HepG2 (cell line): ENCODE data around the gene SREBF1. TPM values are rescaled to one million over a fixed set of nuclear protein-coding genes. Genes with fewer than 3 reads are reported as not detected.

ENCODE experiments used
- ATF7 ChIP-seq, 2 experiments: fragments of 450-650 bp in 1 of 2; sonication (generic) in 1 of 2; formaldehyde crosslinking in 1 of 2; IDR thresholded peaks; 2 replicates each; pipeline versions ENCODE4 v1.4.0 to v1.6.1; 2016 to 2020; ENCODE audit warnings: antibody characterized with exemption in 1 of 2, mild to moderate bottlenecking in 1 of 2, missing genetic modification reagents in 1 of 2
- BRD4 ChIP-seq: sonication (generic); formaldehyde crosslinking; IDR thresholded peaks from 2 replicates; pipeline ENCODE4 v1.4.0; 2020; ENCODE audit warnings: missing genetic modification reagents
- CREB1 ChIP-seq, 2 experiments: fragments of 450-650 bp in 1 of 2; IDR thresholded peaks; 2 replicates each; pipeline ENCODE4 v1.6.1; 2016 to 2017; ENCODE audit warnings: control low read depth in 1 of 2, mild to moderate bottlenecking in 1 of 2, missing compliant biosample characterization in 1 of 2, missing genetic modification characterization in 1 of 2
- ELF1 ChIP-seq: sonication (generic); formaldehyde crosslinking; IDR thresholded peaks from 2 replicates; pipeline ENCODE4 v1.4.0; 2020; ENCODE audit warnings: missing genetic modification reagents
- GABPB1 ChIP-seq: IDR thresholded peaks from 2 replicates; pipeline ENCODE4 v1.6.1; 2016; ENCODE audit warnings: mild to moderate bottlenecking, missing genetic modification reagents, moderate library complexity, missing compliant biosample characterization
- MXI1 ChIP-seq: IDR thresholded peaks from 3 replicates; pipeline ENCODE4 v1.6.1; 2012; ENCODE audit warnings: low read depth, low read length, inconsistent platforms, borderline replicate concordance
- REL ChIP-seq: sonication (generic); formaldehyde crosslinking; conservative IDR thresholded peaks from 2 replicates; pipeline ENCODE4 v1.8.0; 2022; ENCODE audit warnings: mild to moderate bottlenecking, missing genetic modification reagents, moderate library complexity
- SMAD3 ChIP-seq: sonication (generic); formaldehyde crosslinking; IDR thresholded peaks from 2 replicates; pipeline ENCODE4 v1.4.0; 2020; ENCODE audit warnings: missing genetic modification reagents
- STAG1 ChIP-seq: sonication (generic); formaldehyde crosslinking; IDR thresholded peaks from 2 replicates; pipeline ENCODE4 v1.4.0; 2020; ENCODE audit warnings: missing genetic modification reagents
- TCF12 ChIP-seq, 2 experiments: fragments of 450-650 bp in 1 of 2; sonication (generic) in 1 of 2; formaldehyde crosslinking in 1 of 2; IDR thresholded peaks; 2 replicates each; pipeline versions ENCODE4 v1.6.1 to v1.8.0; 2017 to 2022; ENCODE audit warnings: antibody characterized with exemption in 1 of 2, mild to moderate bottlenecking in 1 of 2, missing genetic modification reagents in 1 of 2, moderate library complexity in 1 of 2
- TEAD3 ChIP-seq: optimal IDR thresholded peaks from 2 replicates; pipeline ENCODE3; 2016; ENCODE audit warnings: borderline replicate concordance
- ZBTB38 ChIP-seq: sonication (generic); formaldehyde crosslinking; IDR thresholded peaks from 2 replicates; pipeline ENCODE4 v1.5.1; 2020; ENCODE audit warnings: mild to moderate bottlenecking, missing genetic modification reagents
- ZNF124 ChIP-seq: sonication (generic); formaldehyde crosslinking; IDR thresholded peaks from 2 replicates; pipeline ENCODE4 v1.4.0; 2020; ENCODE audit warnings: missing genetic modification reagents
- ZNF577 ChIP-seq: sonication (generic); formaldehyde crosslinking; IDR thresholded peaks from 2 replicates; pipeline ENCODE4 v1.4.0; 2020; ENCODE audit warnings: mild to moderate bottlenecking, low read depth, missing genetic modification reagents, borderline replicate concordance
- ZNF878 ChIP-seq: sonication (generic); formaldehyde crosslinking; IDR thresholded peaks from 2 replicates; pipeline ENCODE4 v1.8.1; 2023; ENCODE audit warnings: mild to moderate bottlenecking, missing genetic modification reagents, moderate library complexity
- ZSCAN20 ChIP-seq: sonication (generic); formaldehyde crosslinking; IDR thresholded peaks from 2 replicates; pipeline ENCODE4 v1.4.0; 2020; ENCODE audit warnings: missing genetic modification reagents, mild to moderate bottlenecking, borderline replicate concordance
- polyA plus RNA-seq, 8 experiments: library from polyadenylated mRNA; depleted of rRNA in 3 of 8; stranded (reverse) in 7 of 8; unstranded in 1 of 8; fragments of >200 nt; fragmentation: Illumina TruSeq in 4 of 8; extraction: Trizol in 4 of 8; gene quantifications; 2 replicates each; pipeline versions ENCODE4 v1.2.1 to v1.2.3, GENCODE V29; 2011 to 2016; ENCODE audit warnings: low read depth in 4 of 8, missing spikeins in 1 of 8, mixed read lengths in 1 of 8; ENCODE audit not compliant: insufficient read depth in 1 of 8
- total RNA-seq, 5 experiments: library from RNA; depleted of rRNA; stranded (reverse); fragments of >200 nt; fragmentation: Illumina TruSeq; extraction: Trizol; gene quantifications; 2 replicates each; pipeline ENCODE4 v1.2.3, GENCODE V29; 2016; ENCODE audit warnings: low read depth in 1 of 5
- TF ChIP-seq, protein P1 (sequence below): sonication (generic); formaldehyde crosslinking; IDR thresholded peaks from 2 replicates; pipeline ENCODE4 v1.4.0; 2020; ENCODE audit warnings: missing genetic modification reagents, mild to moderate bottlenecking, borderline replicate concordance
- TF ChIP-seq, protein P2 (sequence below): sonication (generic); formaldehyde crosslinking; IDR thresholded peaks from 2 replicates; pipeline ENCODE4 v1.8.1; 2023; ENCODE audit warnings: missing genetic modification reagents, mild to moderate bottlenecking, borderline replicate concordance
- TF ChIP-seq, protein P3 (sequence below): sonication (generic); formaldehyde crosslinking; IDR thresholded peaks from 2 replicates; pipeline ENCODE4 v1.4.0; 2020; ENCODE audit warnings: missing genetic modification reagents, borderline replicate concordance
- TF ChIP-seq, protein P4 (sequence below): sonication (generic); formaldehyde crosslinking; IDR thresholded peaks from 2 replicates; pipeline ENCODE4 v1.4.0; 2020; ENCODE audit warnings: missing genetic modification reagents, borderline replicate concordance

The SREBF1 gene
- total and polyA plus RNA-seq, 2 of the 13 experiments (the other 11 are each of a cell fraction or from before 2014, with no cell fraction given) = 34.3 to 38.0 TPM

DNA sequence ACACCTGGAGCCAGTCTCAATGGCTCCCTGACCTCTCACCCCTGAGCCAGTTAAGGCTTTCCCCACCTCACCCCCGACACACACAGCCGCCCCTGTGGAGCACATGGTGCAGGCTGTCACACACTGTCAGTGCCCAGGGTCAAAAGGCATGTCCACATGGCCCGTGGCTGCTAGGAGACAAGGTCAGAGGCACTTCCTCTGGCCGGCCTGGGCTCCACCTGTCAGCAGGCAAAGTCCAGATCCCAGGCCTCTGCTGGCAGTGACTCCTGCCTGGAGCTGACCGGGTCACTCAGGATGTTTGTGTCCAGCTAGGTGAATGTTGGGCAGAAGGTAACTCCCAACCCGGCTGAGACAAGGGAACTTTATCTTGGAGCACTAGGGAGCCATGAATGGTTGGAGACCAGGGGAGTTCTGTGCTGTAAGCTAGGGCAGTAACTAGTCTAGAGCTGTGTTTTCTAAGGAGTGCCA lies 6.0 kb downstream of the SREBF1 start (continued):
- TF ChIP-seq, protein P1, sequence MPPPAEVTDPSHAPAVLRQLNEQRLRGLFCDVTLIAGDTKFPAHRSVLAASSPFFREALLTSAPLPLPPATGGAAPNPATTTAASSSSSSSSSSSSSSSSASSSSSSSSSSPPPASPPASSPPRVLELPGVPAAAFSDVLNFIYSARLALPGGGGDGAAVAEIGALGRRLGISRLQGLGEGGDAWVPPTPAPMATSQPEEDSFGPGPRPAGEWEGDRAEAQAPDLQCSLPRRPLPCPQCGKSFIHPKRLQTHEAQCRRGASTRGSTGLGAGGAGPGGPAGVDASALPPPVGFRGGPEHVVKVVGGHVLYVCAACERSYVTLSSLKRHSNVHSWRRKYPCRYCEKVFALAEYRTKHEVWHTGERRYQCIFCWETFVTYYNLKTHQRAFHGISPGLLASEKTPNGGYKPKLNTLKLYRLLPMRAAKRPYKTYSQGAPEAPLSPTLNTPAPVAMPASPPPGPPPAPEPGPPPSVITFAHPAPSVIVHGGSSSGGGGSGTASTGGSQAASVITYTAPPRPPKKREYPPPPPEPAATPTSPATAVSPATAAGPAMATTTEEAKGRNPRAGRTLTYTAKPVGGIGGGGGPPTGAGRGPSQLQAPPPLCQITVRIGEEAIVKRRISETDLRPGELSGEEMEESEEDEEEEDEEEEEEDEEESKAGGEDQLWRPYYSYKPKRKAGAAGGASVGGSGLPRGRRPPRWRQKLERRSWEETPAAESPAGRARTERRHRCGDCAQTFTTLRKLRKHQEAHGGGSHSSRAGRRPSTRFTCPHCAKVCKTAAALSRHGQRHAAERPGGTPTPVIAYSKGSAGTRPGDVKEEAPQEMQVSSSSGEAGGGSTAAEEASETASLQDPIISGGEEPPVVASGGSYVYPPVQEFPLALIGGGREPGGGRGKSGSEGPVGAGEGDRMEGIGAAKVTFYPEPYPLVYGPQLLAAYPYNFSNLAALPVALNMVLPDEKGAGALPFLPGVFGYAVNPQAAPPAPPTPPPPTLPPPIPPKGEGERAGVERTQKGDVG (CRISPR knock-in tag) = no peak; the same call in 1 of the 2 replicates
- TF ChIP-seq ZNF878 (CRISPR knock-in tag) = no peak
- TF ChIP-seq ZSCAN20 = no peak
- TF ChIP-seq TEAD3 (CRISPR knock-in tag) = peak; percentile 91
- peak; percentile 25; the same call in 1 of the 2 replicates for TF ChIP-seq STAG1 (CRISPR knock-in tag)
- TF ChIP-seq CREB1 (IDR thresholded peaks at IDR 0.05) = peak; percentile 25; the same call in 1 of the 2 replicates
- no peak for TF ChIP-seq CREB1 (CRISPR knock-in tag; IDR thresholded peaks at IDR 0.05)
- peak; percentile 81; the same call in 1 of the 2 replicates for TF ChIP-seq ZBTB38 (CRISPR knock-in tag)
- TF ChIP-seq ZNF577 (CRISPR knock-in tag) = no peak
- peak; percentile 82 for TF ChIP-seq GABPB1
- TF ChIP-seq TCF12 (IDR thresholded peaks at IDR 0.05) = no peak
- peak; percentile 55; the same call in 1 of the 2 replicates for TF ChIP-seq TCF12 (CRISPR knock-in tag; IDR thresholded peaks at IDR 0.05)
- peak; percentile 65 for TF ChIP-seq ELF1
- TF ChIP-seq BRD4 (CRISPR knock-in tag) = no peak
- peak; percentile 71; the same call in 1 of the 2 replicates for TF ChIP-seq SMAD3
- TF ChIP-seq ATF7 (IDR thresholded peaks at IDR 0.05) = no peak
- peak; percentile 55; the same call in 1 of the 2 replicates for TF ChIP-seq ATF7 (CRISPR knock-in tag; IDR thresholded peaks at IDR 0.05)
- TF ChIP-seq, protein P2, sequence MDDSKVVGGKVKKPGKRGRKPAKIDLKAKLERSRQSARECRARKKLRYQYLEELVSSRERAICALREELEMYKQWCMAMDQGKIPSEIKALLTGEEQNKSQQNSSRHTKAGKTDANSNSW = no peak
- TF ChIP-seq, protein P3, sequence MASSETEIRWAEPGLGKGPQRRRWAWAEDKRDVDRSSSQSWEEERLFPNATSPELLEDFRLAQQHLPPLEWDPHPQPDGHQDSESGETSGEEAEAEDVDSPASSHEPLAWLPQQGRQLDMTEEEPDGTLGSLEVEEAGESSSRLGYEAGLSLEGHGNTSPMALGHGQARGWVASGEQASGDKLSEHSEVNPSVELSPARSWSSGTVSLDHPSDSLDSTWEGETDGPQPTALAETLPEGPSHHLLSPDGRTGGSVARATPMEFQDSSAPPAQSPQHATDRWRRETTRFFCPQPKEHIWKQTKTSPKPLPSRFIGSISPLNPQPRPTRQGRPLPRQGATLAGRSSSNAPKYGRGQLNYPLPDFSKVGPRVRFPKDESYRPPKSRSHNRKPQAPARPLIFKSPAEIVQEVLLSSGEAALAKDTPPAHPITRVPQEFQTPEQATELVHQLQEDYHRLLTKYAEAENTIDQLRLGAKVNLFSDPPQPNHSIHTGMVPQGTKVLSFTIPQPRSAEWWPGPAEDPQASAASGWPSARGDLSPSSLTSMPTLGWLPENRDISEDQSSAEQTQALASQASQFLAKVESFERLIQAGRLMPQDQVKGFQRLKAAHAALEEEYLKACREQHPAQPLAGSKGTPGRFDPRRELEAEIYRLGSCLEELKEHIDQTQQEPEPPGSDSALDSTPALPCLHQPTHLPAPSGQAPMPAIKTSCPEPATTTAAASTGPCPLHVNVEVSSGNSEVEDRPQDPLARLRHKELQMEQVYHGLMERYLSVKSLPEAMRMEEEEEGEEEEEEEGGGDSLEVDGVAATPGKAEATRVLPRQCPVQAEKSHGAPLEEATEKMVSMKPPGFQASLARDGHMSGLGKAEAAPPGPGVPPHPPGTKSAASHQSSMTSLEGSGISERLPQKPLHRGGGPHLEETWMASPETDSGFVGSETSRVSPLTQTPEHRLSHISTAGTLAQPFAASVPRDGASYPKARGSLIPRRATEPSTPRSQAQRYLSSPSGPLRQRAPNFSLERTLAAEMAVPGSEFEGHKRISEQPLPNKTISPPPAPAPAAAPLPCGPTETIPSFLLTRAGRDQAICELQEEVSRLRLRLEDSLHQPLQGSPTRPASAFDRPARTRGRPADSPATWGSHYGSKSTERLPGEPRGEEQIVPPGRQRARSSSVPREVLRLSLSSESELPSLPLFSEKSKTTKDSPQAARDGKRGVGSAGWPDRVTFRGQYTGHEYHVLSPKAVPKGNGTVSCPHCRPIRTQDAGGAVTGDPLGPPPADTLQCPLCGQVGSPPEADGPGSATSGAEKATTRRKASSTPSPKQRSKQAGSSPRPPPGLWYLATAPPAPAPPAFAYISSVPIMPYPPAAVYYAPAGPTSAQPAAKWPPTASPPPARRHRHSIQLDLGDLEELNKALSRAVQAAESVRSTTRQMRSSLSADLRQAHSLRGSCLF (CRISPR knock-in tag) = no peak
- TF ChIP-seq ZNF124 (CRISPR knock-in tag) = no peak
- TF ChIP-seq, protein P4, sequence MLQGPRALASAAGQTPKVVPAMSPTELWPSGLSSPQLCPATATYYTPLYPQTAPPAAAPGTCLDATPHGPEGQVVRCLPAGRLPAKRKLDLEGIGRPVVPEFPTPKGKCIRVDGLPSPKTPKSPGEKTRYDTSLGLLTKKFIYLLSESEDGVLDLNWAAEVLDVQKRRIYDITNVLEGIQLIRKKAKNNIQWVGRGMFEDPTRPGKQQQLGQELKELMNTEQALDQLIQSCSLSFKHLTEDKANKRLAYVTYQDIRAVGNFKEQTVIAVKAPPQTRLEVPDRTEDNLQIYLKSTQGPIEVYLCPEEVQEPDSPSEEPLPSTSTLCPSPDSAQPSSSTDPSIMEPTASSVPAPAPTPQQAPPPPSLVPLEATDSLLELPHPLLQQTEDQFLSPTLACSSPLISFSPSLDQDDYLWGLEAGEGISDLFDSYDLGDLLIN (CRISPR knock-in tag) = no peak
- peak; percentile 100 for TF ChIP-seq MXI1
- TF ChIP-seq REL (CRISPR knock-in tag) = no peak
